ENCODE results near the gene HAUS6.
"Not testable (repeated sequence)": the region's sequence is repeated elsewhere in the genome, so short reads cannot be mapped to it uniquely, and the experiment has no call there.

Gene HAUS6

GRCh38 chr9:19102631-19103345 is at the start of gene HAUS6:
Gene HAUS6, minus strand, starts transcription at chr9:19102904. Its CDS starts 253 bp downstream, at chr9:19102651.
- FAIRE-seq (peak; percentile 75), DNase-seq (ENCODE audit: low spot score) (peak; percentile 87)

- FAIRE-seq; DNase-seq (ENCODE audit: low spot score): not testable (repeated sequence)
Observed at GRCh38 chr9:19152160-19152498, 49.4 kb upstream of the HAUS6 start.

- no peak for FAIRE-seq
- no peak for DNase-seq (ENCODE audit: low spot score)
Observed at GRCh38 chr9:19151425-19152159, 48.9 kb upstream of the HAUS6 start.

- DNase-seq (ENCODE audit: low spot score) = no peak
- no peak for FAIRE-seq
Observed at GRCh38 chr9:19149230-19149629, 46.5 kb upstream of the HAUS6 start.

- FAIRE-seq (no peak), DNase-seq (ENCODE audit: low spot score) (no peak)
Observed at GRCh38 chr9:19148187-19148586, 45.5 kb upstream of the HAUS6 start.

- DNase-seq (ENCODE audit: low spot score) (no peak), FAIRE-seq (no peak)
Observed at GRCh38 chr9:19146441-19147024, 43.8 kb upstream of the HAUS6 start.

- no peak for FAIRE-seq
Observed at GRCh38 chr9:19145881-19146280, 43.2 kb upstream of the HAUS6 start.

GRCh38 chr9:19140259-19140658 is 37.6 kb upstream of the HAUS6 start:
- no peak for FAIRE-seq
- no peak for DNase-seq (ENCODE audit: low spot score)

More at GRCh38 chr9:19145881-19146280, 43.2 kb upstream of the HAUS6 start:
- DNase-seq (ENCODE audit: low spot score) = no peak

GRCh38 chr9:19138084-19138483 is 35.4 kb upstream of the HAUS6 start:
- peak; percentile 40 for DNase-seq (ENCODE audit: low spot score)

GRCh38 chr9:19137282-19137681 is 34.6 kb upstream of the HAUS6 start:
- FAIRE-seq = peak; percentile 87
- peak; percentile 73 for DNase-seq (ENCODE audit: low spot score)

More at GRCh38 chr9:19138084-19138483, 35.4 kb upstream of the HAUS6 start:
- peak; percentile 91 for FAIRE-seq

- FAIRE-seq (no peak), DNase-seq (ENCODE audit: low spot score) (no peak)
Observed at GRCh38 chr9:19136129-19136528, 33.4 kb upstream of the HAUS6 start.

GRCh38 chr9:19133549-19134345 is 31.0 kb upstream of the HAUS6 start:
- DNase-seq (ENCODE audit: low spot score) = no peak
- FAIRE-seq = no peak

- DNase-seq (ENCODE audit: low spot score) = no peak
Observed at GRCh38 chr9:19130436-19130835, 27.7 kb upstream of the HAUS6 start.

GRCh38 chr9:19127871-19128500 is 25.3 kb upstream of the HAUS6 start:
- DNase-seq (ENCODE audit: low spot score) (no peak), FAIRE-seq (no peak)

More at GRCh38 chr9:19130436-19130835, 27.7 kb upstream of the HAUS6 start:
- no peak for FAIRE-seq

GRCh38 chr9:19124430-19124793 is 21.7 kb upstream of the HAUS6 start:
- DNase-seq (ENCODE audit: low spot score) = no peak
- FAIRE-seq = no peak

GRCh38 chr9:19122490-19123042 is 19.9 kb upstream of the HAUS6 start:
- FAIRE-seq = no peak
- DNase-seq (ENCODE audit: low spot score) = no peak

- no peak for DNase-seq (ENCODE audit: low spot score)
- no peak for FAIRE-seq
Observed at GRCh38 chr9:19120877-19121276, 18.2 kb upstream of the HAUS6 start.

- no peak for FAIRE-seq
- no peak for DNase-seq (ENCODE audit: low spot score)
Observed at GRCh38 chr9:19119801-19120440, 17.2 kb upstream of the HAUS6 start.

- FAIRE-seq = no peak
- DNase-seq (ENCODE audit: low spot score) = no peak
Observed at GRCh38 chr9:19119246-19119645, 16.5 kb upstream of the HAUS6 start.

GRCh38 chr9:19117039-19117716 is 14.5 kb upstream of the HAUS6 start:
- peak; percentile 54 for DNase-seq (ENCODE audit: low spot score)

More at GRCh38 chr9:19117039-19117716, 14.5 kb upstream of the HAUS6 start:
- FAIRE-seq = no peak

Data from RCC 7860 (cell line).